ENCODE measurements around the gene LRRC45. TPM values are rescaled to one million over a fixed set of nuclear protein-coding genes. Genes with fewer than 3 reads are reported as not detected.

LRRC45 gene
- total RNA-seq, 1 experiment from 2014 or later: 38.1 TPM

GRCh38 chr17:82062076-82062983, 39.2 kb downstream of the LRRC45 start:
- Mint-ChIP-seq H3K27me3 (ENCODE audit: low read depth) (no peaks in the 10 kb centered on the region), H3K36me3 (peaks cover 3% of the 10 kb centered on the region; the same call in 1 of the 2 replicates)
- CTCF ChIA-PET: interaction anchor here (0.6 to 2.6 kb wide), 2 partner anchors 32 to 42 kb away, joined by 4 to 19 read pairs; no protein-coding TSS in a partner anchor

More at GRCh38 chr17:82062076-82062983, 39.2 kb downstream of the LRRC45 start:
- Mint-ChIP-seq H3K4me1 (0 out of 2 replicates have a peak, but pooled peaks cover 2% of the 10 kb centered on the region), H3K4me3 (no peak overlapping the region), H3K27ac (no peak overlapping the region), H3K9me3 (no peaks in the 10 kb centered on the region)
- DNase-seq (ENCODE audit: low spot score) (no peak), ATAC-seq (no peak)
- POLR2A ChIA-PET: no interaction called here
- TF ChIP-seq ZNF532 (CRISPR knock-in tag; IDR thresholded peaks at IDR 0.05; ENCODE audit: borderline replicate concordance) (no peak), ESRRA (CRISPR knock-in tag; IDR thresholded peaks at IDR 0.05; ENCODE audit: borderline replicate concordance) (no peak), STAT6 (CRISPR knock-in tag; conservative IDR thresholded peaks at IDR 0.05; ENCODE audit: low read depth) (no peak), JAZF1 (CRISPR knock-in tag; IDR thresholded peaks at IDR 0.05) (no peak), ZNF219 (CRISPR knock-in tag; IDR thresholded peaks at IDR 0.05; ENCODE audit: borderline replicate concordance) (no peak), ARID4B (CRISPR knock-in tag; IDR thresholded peaks at IDR 0.05; ENCODE audit: borderline replicate concordance) (no peak), JUN (CRISPR knock-in tag; IDR thresholded peaks at IDR 0.05) (no peak), KAT7 (CRISPR knock-in tag; IDR thresholded peaks at IDR 0.05; ENCODE audit: borderline replicate concordance) (no peak), CREB1 (CRISPR knock-in tag; IDR thresholded peaks at IDR 0.05) (no peak), MAX (CRISPR knock-in tag; IDR thresholded peaks at IDR 0.05) (no peak)

All from WTC11 (cell line).